IMR-90 (cell line): ENCODE data around the gene RNF103. TPM values are rescaled to one million over a fixed set of nuclear protein-coding genes. Genes with fewer than 3 reads are reported as not detected.

ENCODE experiments used
- ATAC-seq: fragments of 200-7000 bp; cut with Tn5 transposase; 2 replicates; pipeline ENCODE4 v1.9.1; 2020; ENCODE audit warnings: low read depth, mild to moderate bottlenecking, moderate library complexity
- BruUV-seq: library from RNA; stranded (reverse); fragments of 400-500 nt; replicated peaks from 2 replicates; lab custom pipeline; 2021; lab: Mats Ljungman, UMichigan
- CTCF ChIA-PET: fragments of 300-600 bp; formaldehyde crosslinking; extraction: SDS; loops from one replicate; lab custom pipeline; 2021; ENCODE audit warnings: antibody characterized with exemption; lab: Yijun Ruan, JAX
- POLR2A ChIA-PET: fragments of 300-600 bp; sonication (Branson Sonifier 250); formaldehyde crosslinking; loops from one replicate; lab custom pipeline; 2022; ENCODE audit warnings: antibody characterized with exemption; ENCODE audit not compliant: unreplicated experiment; lab: Charles Lee
- DNase-seq: peaks from one replicate; pipeline ENCODE4 v3.0.0; 2013
- H2AFZ ChIP-seq: replicated peaks from 2 replicates; pipeline ENCODE3; 2013; ENCODE audit warnings: low read length, mild to moderate bottlenecking; ENCODE audit not compliant: poor library complexity
- H2AK5ac ChIP-seq: 2 replicates; pipeline ENCODE4 v1.6.1; 2013; ENCODE audit warnings: low read depth, low read length, inconsistent platforms
- H2AK9ac ChIP-seq: replicated peaks from 2 replicates; pipeline ENCODE3; 2013; ENCODE audit warnings: mild to moderate bottlenecking, low read depth, low read length, moderate library complexity; ENCODE audit not compliant: poor library complexity
- H2BK120ac ChIP-seq: 2 replicates; pipeline ENCODE4 v1.6.1; 2013; ENCODE audit warnings: low read depth, low read length, inconsistent platforms
- H2BK15ac ChIP-seq: 3 replicates; pipeline ENCODE4 v1.6.1; 2013; ENCODE audit warnings: low read depth, low read length, inconsistent platforms
- H2BK20ac ChIP-seq: 2 replicates; pipeline ENCODE4 v1.6.1; 2013; ENCODE audit warnings: low read depth, mild to moderate bottlenecking, inconsistent platforms, low read length, moderate library complexity
- H2BK5ac ChIP-seq: 2 replicates; pipeline ENCODE4 v1.6.1; 2013; ENCODE audit warnings: mild to moderate bottlenecking, low read depth, low read length, inconsistent platforms; ENCODE audit not compliant: poor library complexity, severe bottlenecking
- H3K14ac ChIP-seq: replicated peaks from 2 replicates; pipeline ENCODE4 v1.6.1; 2013; ENCODE audit warnings: low read depth, low read length, inconsistent platforms
- H3K18ac ChIP-seq: 2 replicates; pipeline ENCODE4 v1.6.1; 2013; ENCODE audit warnings: low read depth, low read length, control low read depth
- H3K23ac ChIP-seq: 2 replicates; pipeline ENCODE4 v1.6.1; 2013; ENCODE audit warnings: low read depth, low read length, inconsistent platforms
- H3K27ac ChIP-seq: 2 replicates; pipeline ENCODE4 v1.5.1; 2013; ENCODE audit warnings: mild to moderate bottlenecking, control low read depth, low read length; ENCODE audit not compliant: insufficient read depth
- H3K27me3 ChIP-seq: 2 replicates; pipeline ENCODE4 v1.6.1; 2013; ENCODE audit warnings: low read length; ENCODE audit not compliant: control insufficient read depth, insufficient read depth
- H3K36me3 ChIP-seq: 2 replicates; pipeline ENCODE4 v1.6.1; 2013; ENCODE audit warnings: low read length, mixed read lengths; ENCODE audit not compliant: control insufficient read depth, insufficient read depth
- H3K4ac ChIP-seq: 2 replicates; pipeline ENCODE4 v1.6.1; 2013; ENCODE audit warnings: low read depth, low read length, inconsistent platforms
- H3K4me1 ChIP-seq: 2 replicates; pipeline ENCODE4 v1.6.1; 2013; ENCODE audit warnings: low read length, mixed read lengths; ENCODE audit not compliant: control insufficient read depth, insufficient read depth
- H3K4me2 ChIP-seq: 2 replicates; pipeline ENCODE4 v1.6.1; 2013; ENCODE audit warnings: low read depth, mild to moderate bottlenecking, control low read depth, low read length, moderate library complexity
- H3K4me3 ChIP-seq: 2 replicates; pipeline ENCODE4 v1.5.1; 2013; ENCODE audit warnings: low read depth, mild to moderate bottlenecking, control low read depth, low read length, moderate library complexity; ENCODE audit not compliant: insufficient read depth
- H3K56ac ChIP-seq: 2 replicates; pipeline ENCODE4 v1.6.1; 2013; ENCODE audit warnings: low read length, inconsistent platforms; ENCODE audit not compliant: insufficient read depth; ENCODE audit errors: extremely low read depth
- H3K79me1 ChIP-seq, 2 experiments: 2 replicates each; pipeline ENCODE4 v1.6.1; 2013; ENCODE audit warnings: low read length in 2 of 2, inconsistent platforms in 1 of 2, low read depth in 1 of 2
- H3K9ac ChIP-seq: 2 replicates; pipeline ENCODE4 v1.6.1; 2013; ENCODE audit warnings: low read depth, low read length, control low read depth
- H3K9me1 ChIP-seq: 2 replicates; pipeline ENCODE4 v1.6.1; 2013; ENCODE audit warnings: low read length, inconsistent platforms; ENCODE audit not compliant: insufficient read depth
- H3K9me3 ChIP-seq: 2 replicates; pipeline ENCODE4 v1.6.1; 2013; ENCODE audit warnings: low read length; ENCODE audit not compliant: control insufficient read depth, insufficient read depth
- H4K20me1 ChIP-seq: 2 replicates; pipeline ENCODE4 v1.6.1; 2013; ENCODE audit warnings: low read length, inconsistent platforms; ENCODE audit not compliant: insufficient read depth
- H4K5ac ChIP-seq: 2 replicates; pipeline ENCODE4 v1.6.1; 2013; ENCODE audit warnings: mild to moderate bottlenecking, low read depth, low read length, control low read depth
- H4K8ac ChIP-seq, 2 experiments: 2 replicates each; pipeline ENCODE4 v1.6.1; 2013; ENCODE audit warnings: low read depth in 2 of 2, low read length in 2 of 2, control low read depth in 1 of 2, inconsistent platforms in 1 of 2
- H4K91ac ChIP-seq: 2 replicates; pipeline ENCODE4 v1.6.1; 2013; ENCODE audit warnings: low read depth, low read length, inconsistent platforms; ENCODE audit not compliant: insufficient read depth
- CHD1 ChIP-seq: IDR thresholded peaks from 2 replicates; pipeline ENCODE4 v1.6.1; 2012; ENCODE audit warnings: low read depth, low read length, improper control_type of control experiment
- FOS ChIP-seq: fragments of 150-350 bp; IDR thresholded peaks from 2 replicates; pipeline ENCODE4 v1.6.1; 2016; ENCODE audit warnings: low read depth, low read length
- MAZ ChIP-seq: IDR thresholded peaks from 2 replicates; pipeline ENCODE4 v1.6.1; 2012; ENCODE audit warnings: low read depth, mild to moderate bottlenecking, low read length, improper control_type of control experiment, moderate library complexity, borderline replicate concordance
- POLR2A ChIP-seq: IDR thresholded peaks from 2 replicates; pipeline ENCODE4 v1.6.1; 2012; ENCODE audit warnings: mild to moderate bottlenecking, low read depth, low read length
- SMC3 ChIP-seq: fragments of 150-350 bp; IDR thresholded peaks from 2 replicates; pipeline ENCODE4 v1.6.1; 2016; ENCODE audit warnings: low read depth, mild to moderate bottlenecking, antibody characterized with exemption, low read length, moderate library complexity
- WGBS, 2 experiments: methylation state at CpG; one replicate each; pipeline versions ENCODE4 v1.1.5 to v1.1.7; 2013; ENCODE audit warnings: missing lambda C conversion rate in 2 of 2; ENCODE audit not compliant: insufficient read length in 1 of 2; ENCODE audit errors: extremely low coverage in 2 of 2; 5-methylcytosine and 5-hydroxymethylcytosine counted together
- dilution Hi-C: fragments of 300-500 bp; cut with HindIII; formaldehyde crosslinking; loops from one replicate; pipeline ENCODE4 v1.14.3; 2018; ENCODE audit warnings: low sequenced_read_pairs; ENCODE audit not compliant: unreplicated experiment
- in situ Hi-C: fragments of 300-500 bp; cut with MboI; formaldehyde crosslinking; loops from 3 replicates; pipeline ENCODE4 v1.14.3; 2019; ENCODE audit warnings: low sequenced_read_pairs, inconsistent platforms, mixed read lengths
- intact Hi-C: fragments of 100-400 bp; cut with micrococcal nuclease; formaldehyde crosslinking; loops from 2 replicates; pipeline ENCODE4 v1.10.0; 2022
- polyA plus RNA-seq, 3 experiments: library from polyadenylated mRNA; depleted of rRNA; stranded (reverse); fragments of >200 nt; gene quantifications; 2 replicates each; pipeline ENCODE4 v1.2.3, GENCODE V29; 2012; ENCODE audit warnings: low replicate concordance in 1 of 3
- total RNA-seq: library from RNA; depleted of rRNA; stranded (reverse); fragments of >200 nt; gene quantifications from 2 replicates; pipeline ENCODE4 v1.2.3, GENCODE V29; 2012
- TF ChIP-seq, protein P1 (sequence below): conservative IDR thresholded peaks from 2 replicates; pipeline ENCODE4 v1.5.1; 2012; ENCODE audit warnings: mild to moderate bottlenecking, low read depth, low read length, improper control_type of control experiment

The RNF103 gene
- total and polyA plus RNA-seq, 2 of the 4 experiments (the other 2 are of a cell fraction): 5.6 to 7.2 TPM

DNA sequence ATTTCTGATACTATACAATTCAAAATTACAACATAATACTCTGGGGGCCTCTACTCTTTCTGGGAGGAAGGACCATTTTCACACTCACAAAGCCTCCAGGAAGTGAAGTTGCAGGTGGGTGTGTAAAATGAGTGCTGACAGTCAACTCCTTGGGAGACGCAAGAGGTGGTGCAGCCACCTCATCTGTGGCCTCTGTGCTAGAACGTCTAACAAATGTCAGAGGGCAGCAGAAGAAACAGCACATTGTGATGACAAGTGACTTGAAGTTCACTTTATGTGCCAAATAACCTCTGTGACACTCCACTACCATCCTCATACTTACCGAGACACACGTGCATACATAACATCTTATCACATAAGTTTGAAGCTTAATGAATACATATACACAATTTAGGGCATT lies 10.2 kb downstream of the RNF103 start:
- H4K20me1 ChIP-seq: no peaks in the 10 kb centered on the region
- no peaks in the 10 kb centered on the region for H3K9me3 ChIP-seq
- no peak overlapping the region for H3K27ac ChIP-seq
- no peak overlapping the region for H2BK20ac ChIP-seq
- in situ Hi-C loops (no loop called here), intact Hi-C loops (no loop called here), dilution Hi-C loops (no loop called here)
- no peak overlapping the region for H3K18ac ChIP-seq
- ChIA-PET POLR2A (no interaction called here), CTCF (no interaction called here)
- H3K4me1 ChIP-seq: no peaks in the 10 kb centered on the region
- no peak overlapping the region for H2AK5ac ChIP-seq
- H2AFZ ChIP-seq: no peak overlapping the region
- H3K4me2 ChIP-seq: no peak overlapping the region
- no peak overlapping the region for H3K4me3 ChIP-seq
- H3K56ac ChIP-seq: no peak overlapping the region
- H3K79me1 ChIP-seq: peaks cover 0 to 7% of the 10 kb centered on the region in 2 experiments; a peak in 3 of 4 replicates
- H4K5ac ChIP-seq: no peak overlapping the region
- DNase-seq (no peak), ATAC-seq (no peak)
- no peak overlapping the region for H3K9ac ChIP-seq
- H2BK15ac ChIP-seq: no peak overlapping the region
- no peaks in the 10 kb centered on the region for H3K27me3 ChIP-seq
- peaks cover 16% of the 10 kb centered on the region for H3K36me3 ChIP-seq
- H4K8ac ChIP-seq: no peak overlapping the region
- H2BK5ac ChIP-seq: no peak overlapping the region
- no peak overlapping the region for H4K91ac ChIP-seq
- 57% methylated on average over 1 of the region's 4 CpGs; no CpG with 5 or more reads in 1 of the 2 experiments for WGBS, 2 experiments
- no peaks in the 10 kb centered on the region; the same call in 1 of the 2 replicates for H3K9me1 ChIP-seq
- no peak for TF ChIP-seq POLR2A
- TF ChIP-seq FOS: no peak
- no peak for TF ChIP-seq MAZ
- TF ChIP-seq CHD1: no peak
- TF ChIP-seq, protein P1, sequence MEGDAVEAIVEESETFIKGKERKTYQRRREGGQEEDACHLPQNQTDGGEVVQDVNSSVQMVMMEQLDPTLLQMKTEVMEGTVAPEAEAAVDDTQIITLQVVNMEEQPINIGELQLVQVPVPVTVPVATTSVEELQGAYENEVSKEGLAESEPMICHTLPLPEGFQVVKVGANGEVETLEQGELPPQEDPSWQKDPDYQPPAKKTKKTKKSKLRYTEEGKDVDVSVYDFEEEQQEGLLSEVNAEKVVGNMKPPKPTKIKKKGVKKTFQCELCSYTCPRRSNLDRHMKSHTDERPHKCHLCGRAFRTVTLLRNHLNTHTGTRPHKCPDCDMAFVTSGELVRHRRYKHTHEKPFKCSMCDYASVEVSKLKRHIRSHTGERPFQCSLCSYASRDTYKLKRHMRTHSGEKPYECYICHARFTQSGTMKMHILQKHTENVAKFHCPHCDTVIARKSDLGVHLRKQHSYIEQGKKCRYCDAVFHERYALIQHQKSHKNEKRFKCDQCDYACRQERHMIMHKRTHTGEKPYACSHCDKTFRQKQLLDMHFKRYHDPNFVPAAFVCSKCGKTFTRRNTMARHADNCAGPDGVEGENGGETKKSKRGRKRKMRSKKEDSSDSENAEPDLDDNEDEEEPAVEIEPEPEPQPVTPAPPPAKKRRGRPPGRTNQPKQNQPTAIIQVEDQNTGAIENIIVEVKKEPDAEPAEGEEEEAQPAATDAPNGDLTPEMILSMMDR: no peak
- no peak for TF ChIP-seq SMC3
- no peak overlapping the region for H3K4ac ChIP-seq
- no peak overlapping the region for H2BK120ac ChIP-seq
- H3K23ac ChIP-seq: no peak overlapping the region
- no TSS peak for BruUV-seq
- H3K14ac ChIP-seq: no peak overlapping the region
- H2AK9ac ChIP-seq: no peak overlapping the region
